A549 (cell line): ENCODE results near the gene ARSK.

ENCODE experiments used
- MAFK ChIP-seq: fragments of 450-650 bp; IDR thresholded peaks from 2 replicates; pipeline ENCODE4 v1.6.1; 2014; ENCODE audit not compliant: partially characterized antibody
- POLR2A ChIP-seq: IDR thresholded peaks from 2 replicates; pipeline ENCODE4 v1.6.1; 2012; ENCODE audit warnings: mild to moderate bottlenecking, low read length
- TF ChIP-seq, protein P1 (sequence below): fragments of >200 bp; sonication (Bioruptor Twin); formaldehyde crosslinking; IDR thresholded peaks from 3 replicates; pipeline ENCODE4 v1.5.1; 2016

DNA sequence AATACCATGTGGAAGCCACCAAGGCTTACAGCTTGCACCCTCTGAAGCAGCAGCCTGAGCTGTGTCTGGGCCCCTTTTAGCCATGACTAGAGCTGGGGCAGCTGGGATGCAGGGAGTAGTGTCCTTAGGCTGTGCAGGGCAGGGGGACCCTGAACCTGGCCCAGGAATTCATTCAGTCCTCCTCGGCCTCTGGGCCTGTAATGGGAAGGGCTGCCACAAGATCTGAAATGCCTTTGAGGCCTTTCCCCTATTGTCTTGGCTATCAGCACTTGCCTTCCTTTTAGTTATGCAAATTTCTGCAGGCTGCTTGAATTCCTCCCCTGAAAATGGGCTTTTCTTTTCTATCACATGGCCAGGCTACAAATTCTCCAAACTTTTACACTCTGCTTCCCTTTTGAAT lies 74.0 kb downstream of the ARSK start:
- TF ChIP-seq, protein P1, sequence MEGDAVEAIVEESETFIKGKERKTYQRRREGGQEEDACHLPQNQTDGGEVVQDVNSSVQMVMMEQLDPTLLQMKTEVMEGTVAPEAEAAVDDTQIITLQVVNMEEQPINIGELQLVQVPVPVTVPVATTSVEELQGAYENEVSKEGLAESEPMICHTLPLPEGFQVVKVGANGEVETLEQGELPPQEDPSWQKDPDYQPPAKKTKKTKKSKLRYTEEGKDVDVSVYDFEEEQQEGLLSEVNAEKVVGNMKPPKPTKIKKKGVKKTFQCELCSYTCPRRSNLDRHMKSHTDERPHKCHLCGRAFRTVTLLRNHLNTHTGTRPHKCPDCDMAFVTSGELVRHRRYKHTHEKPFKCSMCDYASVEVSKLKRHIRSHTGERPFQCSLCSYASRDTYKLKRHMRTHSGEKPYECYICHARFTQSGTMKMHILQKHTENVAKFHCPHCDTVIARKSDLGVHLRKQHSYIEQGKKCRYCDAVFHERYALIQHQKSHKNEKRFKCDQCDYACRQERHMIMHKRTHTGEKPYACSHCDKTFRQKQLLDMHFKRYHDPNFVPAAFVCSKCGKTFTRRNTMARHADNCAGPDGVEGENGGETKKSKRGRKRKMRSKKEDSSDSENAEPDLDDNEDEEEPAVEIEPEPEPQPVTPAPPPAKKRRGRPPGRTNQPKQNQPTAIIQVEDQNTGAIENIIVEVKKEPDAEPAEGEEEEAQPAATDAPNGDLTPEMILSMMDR: no peak
- TF ChIP-seq MAFK: no peak
- TF ChIP-seq POLR2A: no peak
